Astrocyte (in vitro differentiated cells and primary cell): ENCODE measurements around the gene DNAJC15. TPM values are rescaled to one million over a fixed set of nuclear protein-coding genes. Genes with fewer than 3 reads are reported as not detected.

Experiments used
- DNase-seq: peaks from one replicate; pipeline ENCODE4 v3.0.0-alpha.2; 2010; ENCODE audit warnings: low read depth
- FAIRE-seq: peaks from 2 replicates; lab custom pipeline; 2011; peaks lifted over from hg19 to GRCh38; lab: Jason Lieb, UNC
- H2AFZ ChIP-seq: 2 replicates; pipeline ENCODE4 v1.6.0; 2012; ENCODE audit warnings: low read depth, low read length, inconsistent platforms
- H3K27ac ChIP-seq: 2 replicates; pipeline ENCODE4 v1.5.1; 2011; ENCODE audit warnings: low read depth, low read length, inconsistent platforms
- H3K27me3 ChIP-seq: 2 replicates; pipeline ENCODE4 v1.6.0; 2011; ENCODE audit warnings: low read length, inconsistent platforms; ENCODE audit not compliant: insufficient read depth
- H3K36me3 ChIP-seq: 2 replicates; pipeline ENCODE4 v1.5.1; 2011; ENCODE audit warnings: low read length, inconsistent platforms; ENCODE audit not compliant: insufficient read depth
- H3K4me1 ChIP-seq: 2 replicates; pipeline ENCODE4 v1.5.1; 2011; ENCODE audit warnings: low read length, inconsistent platforms; ENCODE audit not compliant: insufficient read depth
- H3K4me2 ChIP-seq: 2 replicates; pipeline ENCODE4 v1.6.0; 2012; ENCODE audit warnings: low read length, inconsistent platforms
- H3K4me3 ChIP-seq: 2 replicates; pipeline ENCODE4 v1.5.1; 2011; ENCODE audit warnings: low read depth, mild to moderate bottlenecking, low read length, inconsistent platforms; ENCODE audit not compliant: insufficient read depth
- H3K79me2 ChIP-seq: 2 replicates; pipeline ENCODE4 v1.6.0; 2012; ENCODE audit warnings: mild to moderate bottlenecking, low read length, inconsistent platforms; ENCODE audit not compliant: insufficient read depth
- H3K9ac ChIP-seq: 2 replicates; pipeline ENCODE4 v1.6.0; 2012; ENCODE audit warnings: mild to moderate bottlenecking, low read length, inconsistent platforms
- H3K9me3 ChIP-seq: 2 replicates; pipeline ENCODE4 v1.5.1; 2012; ENCODE audit warnings: low read depth, mild to moderate bottlenecking, low read length, inconsistent platforms; ENCODE audit not compliant: insufficient read depth
- H4K20me1 ChIP-seq: 2 replicates; pipeline ENCODE4 v1.6.0; 2012; ENCODE audit warnings: low read length, inconsistent platforms; ENCODE audit not compliant: insufficient read depth
- H3K27ac Mint-ChIP-seq: one replicate; pipeline ENCODE4 v1.8.0; 2021; ENCODE audit warnings: mild to moderate bottlenecking, mixed read lengths; ENCODE audit not compliant: unreplicated experiment
- H3K27me3 Mint-ChIP-seq: one replicate; pipeline ENCODE4 v1.8.0; 2021; ENCODE audit warnings: low read depth, mixed read lengths; ENCODE audit not compliant: unreplicated experiment
- H3K36me3 Mint-ChIP-seq: one replicate; pipeline ENCODE4 v1.8.0; 2021; ENCODE audit warnings: low read depth, mixed read lengths; ENCODE audit not compliant: unreplicated experiment
- H3K4me1 Mint-ChIP-seq: one replicate; pipeline ENCODE4 v1.8.0; 2021; ENCODE audit warnings: low read depth, mixed read lengths; ENCODE audit not compliant: unreplicated experiment
- H3K4me3 Mint-ChIP-seq: one replicate; pipeline ENCODE4 v1.8.0; 2021; ENCODE audit warnings: mild to moderate bottlenecking, moderate library complexity, mixed read lengths; ENCODE audit not compliant: unreplicated experiment
- H3K9me3 Mint-ChIP-seq: one replicate; pipeline ENCODE4 v1.8.0; 2021; ENCODE audit warnings: mild to moderate bottlenecking, mixed read lengths; ENCODE audit not compliant: unreplicated experiment
- EZH2 ChIP-seq: IDR thresholded peaks from 2 replicates; pipeline ENCODE4 v1.6.1; 2012; ENCODE audit warnings: mild to moderate bottlenecking, low read length, inconsistent platforms; ENCODE audit not compliant: insufficient read depth
- total RNA-seq: library from RNA; stranded (reverse); gene quantifications from 2 replicates; pipeline ENCODE4 v1.2.1, GENCODE V29; 2021
- TF ChIP-seq, protein P1 (sequence below): IDR thresholded peaks from 2 replicates; pipeline ENCODE4 v1.5.1; 2011; ENCODE audit warnings: low read depth, mild to moderate bottlenecking, inconsistent platforms, low read length, moderate library complexity; ENCODE audit not compliant: insufficient read depth

Gene DNAJC15
- total RNA-seq, 1 donor from 2014 or later = 13.8 TPM

DNA sequence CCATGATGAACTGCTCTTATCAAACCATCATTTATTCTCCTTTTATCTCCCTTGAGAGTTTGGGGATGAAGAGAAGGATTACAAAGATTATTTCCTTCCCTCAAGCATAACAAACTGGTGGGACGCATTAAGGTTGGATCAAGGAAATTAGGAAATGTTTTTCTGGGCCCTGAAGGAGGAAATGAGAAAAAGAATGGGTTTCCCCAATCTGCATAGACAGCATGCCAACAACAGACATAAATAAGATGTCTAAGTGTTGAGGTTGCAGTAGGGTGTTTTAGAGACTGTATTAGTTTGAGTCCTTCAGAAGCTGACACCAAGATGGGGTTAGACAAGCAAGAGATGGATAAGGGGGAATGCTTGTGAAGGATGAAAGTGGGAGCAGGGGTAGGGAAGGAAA is 38.7 kb upstream of the DNAJC15 start:
- no peaks in the 10 kb centered on the region for H3K36me3 ChIP-seq
- H3K27ac ChIP-seq = no peak overlapping the region
- Mint-ChIP-seq H3K27ac (no peak overlapping the region), H3K4me1 (peaks cover 29% of the 10 kb centered on the region), H3K4me3 (no peak overlapping the region), H3K9me3 (no peaks in the 10 kb centered on the region), H3K36me3 (peaks cover 8% of the 10 kb centered on the region), H3K27me3 (no peaks in the 10 kb centered on the region)
- no peak overlapping the region for H3K4me3 ChIP-seq
- no peak overlapping the region for H2AFZ ChIP-seq
- no peak overlapping the region for H3K4me2 ChIP-seq
- H3K9ac ChIP-seq = no peak overlapping the region
- no peaks in the 10 kb centered on the region for H3K79me2 ChIP-seq
- H3K27me3 ChIP-seq = no peaks in the 10 kb centered on the region
- DNase-seq = no peak
- no peaks in the 10 kb centered on the region for H4K20me1 ChIP-seq
- no peaks in the 10 kb centered on the region for H3K9me3 ChIP-seq
- no peaks in the 10 kb centered on the region for H3K4me1 ChIP-seq
- no peak for TF ChIP-seq EZH2
- TF ChIP-seq, protein P1, sequence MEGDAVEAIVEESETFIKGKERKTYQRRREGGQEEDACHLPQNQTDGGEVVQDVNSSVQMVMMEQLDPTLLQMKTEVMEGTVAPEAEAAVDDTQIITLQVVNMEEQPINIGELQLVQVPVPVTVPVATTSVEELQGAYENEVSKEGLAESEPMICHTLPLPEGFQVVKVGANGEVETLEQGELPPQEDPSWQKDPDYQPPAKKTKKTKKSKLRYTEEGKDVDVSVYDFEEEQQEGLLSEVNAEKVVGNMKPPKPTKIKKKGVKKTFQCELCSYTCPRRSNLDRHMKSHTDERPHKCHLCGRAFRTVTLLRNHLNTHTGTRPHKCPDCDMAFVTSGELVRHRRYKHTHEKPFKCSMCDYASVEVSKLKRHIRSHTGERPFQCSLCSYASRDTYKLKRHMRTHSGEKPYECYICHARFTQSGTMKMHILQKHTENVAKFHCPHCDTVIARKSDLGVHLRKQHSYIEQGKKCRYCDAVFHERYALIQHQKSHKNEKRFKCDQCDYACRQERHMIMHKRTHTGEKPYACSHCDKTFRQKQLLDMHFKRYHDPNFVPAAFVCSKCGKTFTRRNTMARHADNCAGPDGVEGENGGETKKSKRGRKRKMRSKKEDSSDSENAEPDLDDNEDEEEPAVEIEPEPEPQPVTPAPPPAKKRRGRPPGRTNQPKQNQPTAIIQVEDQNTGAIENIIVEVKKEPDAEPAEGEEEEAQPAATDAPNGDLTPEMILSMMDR = no peak
- FAIRE-seq = peak; percentile 13

DNA sequence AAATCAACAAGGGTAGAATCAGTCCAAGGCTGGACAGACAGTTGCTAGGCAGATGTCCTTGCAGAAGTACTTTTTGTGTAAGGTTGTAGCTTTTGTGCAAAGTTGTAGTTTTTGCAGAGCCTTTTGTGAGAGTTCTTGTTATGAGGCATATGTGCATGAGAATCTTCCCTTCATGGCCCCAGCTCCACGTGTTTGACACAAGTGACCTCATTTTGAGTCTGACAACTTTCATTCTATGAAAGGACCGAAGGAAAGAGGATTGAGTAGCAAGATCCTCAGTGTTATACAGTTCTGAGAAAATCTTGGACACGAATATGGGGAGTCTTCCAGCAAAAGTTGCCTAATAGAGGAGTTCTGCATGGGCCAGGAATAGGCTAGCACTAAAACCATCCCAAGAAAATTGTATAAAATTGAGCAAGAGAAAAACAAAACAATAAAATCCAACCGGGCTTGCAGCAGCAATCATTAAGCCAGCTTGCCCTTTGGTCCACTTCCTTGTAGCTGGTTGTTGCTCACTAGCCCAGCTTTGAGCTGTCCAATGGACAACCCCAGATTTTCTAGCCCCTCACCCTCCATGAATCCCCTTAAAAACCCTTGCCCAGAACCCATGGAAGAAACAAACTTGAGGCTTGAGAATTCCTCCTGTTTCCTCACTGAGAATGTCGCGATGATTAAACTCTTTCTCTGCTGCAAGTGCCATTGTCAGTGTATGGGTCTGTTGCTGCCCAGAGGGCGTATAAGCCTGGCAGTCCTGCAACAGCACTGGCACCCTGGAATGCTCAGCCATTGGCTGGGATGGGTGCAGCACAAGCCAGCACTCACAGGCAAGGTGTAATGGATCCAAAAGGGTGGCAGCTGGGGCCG is 37.8 kb upstream of the DNAJC15 start:
- Histone ChIP-seq H3K27ac (no peak overlapping the region), H3K4me3 (no peak overlapping the region), H3K27me3 (no peaks in the 10 kb centered on the region), H4K20me1 (no peaks in the 10 kb centered on the region), H3K9ac (no peak overlapping the region), H3K4me1 (no peaks in the 10 kb centered on the region), H2AFZ (no peak overlapping the region), H3K36me3 (no peaks in the 10 kb centered on the region), H3K9me3 (no peaks in the 10 kb centered on the region), H3K79me2 (no peaks in the 10 kb centered on the region), H3K4me2 (no peak overlapping the region)
- Mint-ChIP-seq H3K36me3 (peaks cover 5% of the 10 kb centered on the region), H3K4me3 (no peak overlapping the region), H3K27me3 (no peaks in the 10 kb centered on the region), H3K4me1 (peaks cover 22% of the 10 kb centered on the region), H3K27ac (no peak overlapping the region), H3K9me3 (no peaks in the 10 kb centered on the region)
- FAIRE-seq = no peak
- TF ChIP-seq EZH2 = no peak
- TF ChIP-seq, protein P1 = no peak
- no peak for DNase-seq

DNA sequence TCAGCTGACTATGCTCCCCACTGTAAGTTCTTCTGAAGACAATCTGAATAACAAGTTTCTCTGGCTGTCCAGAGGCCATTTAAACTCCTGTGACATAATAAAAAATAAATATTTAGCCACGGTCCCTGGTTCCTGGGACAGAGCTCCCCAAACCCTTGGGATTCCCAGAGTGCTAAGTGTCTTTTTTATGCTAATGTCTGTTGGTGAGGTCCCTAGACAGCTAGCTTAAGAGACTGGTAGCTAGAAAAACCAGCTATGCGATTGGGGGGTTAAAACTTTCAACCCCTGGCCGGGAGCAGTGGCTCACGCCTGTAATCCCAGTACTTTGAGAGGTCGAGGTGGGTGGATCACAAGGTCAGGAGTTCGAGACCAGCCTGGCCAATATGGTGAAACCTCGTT is 37.2 kb upstream of the DNAJC15 start:
- Histone ChIP-seq H3K4me3 (no peak overlapping the region), H3K79me2 (no peaks in the 10 kb centered on the region), H3K9me3 (no peaks in the 10 kb centered on the region), H2AFZ (no peak overlapping the region), H3K27me3 (no peaks in the 10 kb centered on the region), H3K4me2 (no peak overlapping the region), H3K36me3 (no peaks in the 10 kb centered on the region), H3K4me1 (no peaks in the 10 kb centered on the region), H3K27ac (no peak overlapping the region), H3K9ac (no peak overlapping the region), H4K20me1 (no peaks in the 10 kb centered on the region)
- FAIRE-seq = no peak
- Mint-ChIP-seq H3K27ac (no peak overlapping the region), H3K4me3 (no peak overlapping the region), H3K9me3 (no peaks in the 10 kb centered on the region), H3K36me3 (peaks cover 5% of the 10 kb centered on the region), H3K4me1 (peaks cover 18% of the 10 kb centered on the region), H3K27me3 (no peaks in the 10 kb centered on the region)
- no peak for DNase-seq
- TF ChIP-seq, protein P1 = no peak
- no peak for TF ChIP-seq EZH2
